22Rv1 (cell line): ENCODE measurements around the gene LSM5.

ENCODE experiments used
- ZFX ChIP-seq: fragments of 450-650 bp; IDR thresholded peaks from 2 replicates; pipeline ENCODE4 v1.6.1; 2017; ENCODE audit warnings: antibody characterized with exemption, borderline replicate concordance
- TF ChIP-seq, protein P1 (sequence below): fragments of 450-650 bp; IDR thresholded peaks from 2 replicates; pipeline ENCODE4 v1.5.1; 2017; ENCODE audit warnings: mild to moderate bottlenecking

DNA sequence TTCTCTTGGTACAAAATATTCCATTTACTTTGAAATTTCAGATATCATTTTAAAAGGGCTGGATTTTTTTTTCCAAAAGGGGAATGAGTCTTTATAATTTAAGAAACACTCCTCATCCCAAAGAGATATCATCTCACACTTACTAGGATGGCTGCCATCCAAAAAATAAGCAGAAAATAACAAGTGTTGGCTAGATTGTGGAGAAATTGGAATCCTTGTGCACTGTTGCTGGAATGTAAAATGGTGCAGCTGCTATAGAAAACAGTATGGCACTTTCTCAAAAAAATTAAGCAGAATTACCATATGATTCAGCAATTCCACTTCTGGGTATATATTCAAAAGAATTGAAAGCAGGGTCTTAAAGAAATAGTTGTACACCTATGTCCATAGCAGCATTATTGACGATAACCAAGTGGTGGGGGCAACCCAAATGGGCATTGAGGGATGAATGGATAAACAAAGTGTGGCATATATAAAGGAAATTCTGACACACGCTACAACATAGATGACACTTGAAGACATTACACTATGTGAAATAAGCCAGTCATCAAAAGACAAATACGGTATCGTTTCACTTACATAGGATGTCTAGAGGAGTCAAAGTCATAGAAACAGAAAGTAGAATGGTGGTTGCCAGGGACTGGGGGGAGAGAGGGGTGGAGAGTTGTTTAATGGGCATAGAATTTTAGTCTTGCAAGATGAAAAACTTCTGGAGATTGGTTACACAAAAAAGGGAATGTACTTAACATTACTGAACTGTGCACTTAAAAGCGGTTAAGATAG lies 53.8 kb downstream of the LSM5 start:
- TF ChIP-seq, protein P1, sequence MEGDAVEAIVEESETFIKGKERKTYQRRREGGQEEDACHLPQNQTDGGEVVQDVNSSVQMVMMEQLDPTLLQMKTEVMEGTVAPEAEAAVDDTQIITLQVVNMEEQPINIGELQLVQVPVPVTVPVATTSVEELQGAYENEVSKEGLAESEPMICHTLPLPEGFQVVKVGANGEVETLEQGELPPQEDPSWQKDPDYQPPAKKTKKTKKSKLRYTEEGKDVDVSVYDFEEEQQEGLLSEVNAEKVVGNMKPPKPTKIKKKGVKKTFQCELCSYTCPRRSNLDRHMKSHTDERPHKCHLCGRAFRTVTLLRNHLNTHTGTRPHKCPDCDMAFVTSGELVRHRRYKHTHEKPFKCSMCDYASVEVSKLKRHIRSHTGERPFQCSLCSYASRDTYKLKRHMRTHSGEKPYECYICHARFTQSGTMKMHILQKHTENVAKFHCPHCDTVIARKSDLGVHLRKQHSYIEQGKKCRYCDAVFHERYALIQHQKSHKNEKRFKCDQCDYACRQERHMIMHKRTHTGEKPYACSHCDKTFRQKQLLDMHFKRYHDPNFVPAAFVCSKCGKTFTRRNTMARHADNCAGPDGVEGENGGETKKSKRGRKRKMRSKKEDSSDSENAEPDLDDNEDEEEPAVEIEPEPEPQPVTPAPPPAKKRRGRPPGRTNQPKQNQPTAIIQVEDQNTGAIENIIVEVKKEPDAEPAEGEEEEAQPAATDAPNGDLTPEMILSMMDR: no peak
- TF ChIP-seq ZFX: no peak
